GM19240 (cell line): Measurements from ENCODE around the gene MICU1.
A peak's percentile ranks its signal among the peaks of the same experiment; 100 is the strongest.

ENCODE experiments used
- DNase-seq: peaks from one replicate; pipeline ENCODE4 v3.0.0; 2011; ENCODE audit warnings: low spot score; ENCODE audit not compliant: insufficient read length

Gene MICU1

DNA sequence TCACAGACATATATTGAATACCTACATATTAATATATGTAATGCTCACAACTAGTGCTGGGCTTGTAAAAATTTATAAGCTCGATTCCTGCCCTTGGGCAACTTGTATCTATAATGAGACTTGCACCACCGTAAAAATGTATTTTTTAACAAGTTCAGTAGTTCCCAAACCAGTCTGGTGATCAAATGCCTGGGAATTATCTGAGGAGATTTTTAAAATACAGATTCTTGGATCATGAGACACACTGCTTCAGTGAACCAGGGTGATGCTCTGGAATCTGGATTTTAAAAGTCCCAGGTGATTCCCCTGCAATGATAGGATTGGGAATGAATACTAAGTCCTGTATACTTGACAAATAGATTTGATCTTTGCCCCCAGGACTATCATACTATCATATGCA, 4.3 kb upstream of the MICU1 start:
- DNase-seq: no peak

DNA sequence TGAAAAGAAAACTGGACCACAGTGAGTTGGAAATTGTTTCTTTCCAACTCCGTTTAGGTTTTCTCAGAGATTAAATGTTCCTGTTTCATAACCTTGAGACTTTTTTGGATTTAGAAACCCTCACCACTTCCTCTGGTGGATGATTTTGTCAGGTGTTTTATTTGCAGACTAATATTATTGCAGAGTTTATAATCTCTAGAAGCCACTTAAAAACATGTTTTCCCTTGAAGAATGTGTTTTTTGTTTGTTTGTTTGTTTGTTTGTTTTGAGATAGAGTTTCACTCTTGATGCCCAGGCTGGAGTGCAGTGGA, 520 bp upstream of the MICU1 start:
- DNase-seq: no peak

- no peak for DNase-seq
Measured at GRCh38 chr10:72625276-72625607, 637 bp downstream of the MICU1 start.

- DNase-seq: no peak
Measured at GRCh38 chr10:72622271-72622670, 3.6 kb downstream of the MICU1 start.

- no peak for DNase-seq
Measured at GRCh38 chr10:72616716-72617115, 9.2 kb downstream of the MICU1 start.

GRCh38 chr10:72615970-72616369, 9.9 kb downstream of the MICU1 start:
- no peak for DNase-seq

DNA sequence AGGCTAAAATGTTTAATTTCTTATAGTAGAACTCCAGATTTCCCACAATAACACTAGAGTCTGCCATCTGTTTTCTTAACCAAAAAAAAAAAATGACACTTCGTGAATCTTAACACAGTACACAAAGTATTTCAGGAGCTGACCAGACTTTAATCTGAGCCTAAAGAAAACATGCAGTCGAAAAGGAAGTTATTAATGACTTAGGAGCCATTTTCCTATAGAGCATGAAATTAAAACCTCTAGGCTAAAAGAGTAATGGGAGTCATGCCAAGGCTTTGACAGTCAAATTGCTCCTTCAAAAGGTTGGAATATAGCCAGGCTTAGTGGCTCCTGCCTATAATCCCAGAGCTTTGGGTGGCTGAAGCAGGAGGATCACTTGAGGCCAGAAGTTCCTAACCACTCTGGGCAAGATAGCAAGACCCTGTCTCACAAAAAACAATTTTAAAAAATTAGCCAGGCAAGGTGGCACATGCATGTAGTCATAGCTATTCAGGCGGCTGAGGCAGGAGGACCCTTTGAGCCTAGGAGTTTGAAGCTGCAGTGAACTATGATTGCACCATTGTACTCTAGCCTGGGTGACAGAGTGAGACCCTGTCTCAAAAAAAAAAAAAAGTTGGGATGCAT, 13.6 kb downstream of the MICU1 start:
- DNase-seq: no peak

DNA sequence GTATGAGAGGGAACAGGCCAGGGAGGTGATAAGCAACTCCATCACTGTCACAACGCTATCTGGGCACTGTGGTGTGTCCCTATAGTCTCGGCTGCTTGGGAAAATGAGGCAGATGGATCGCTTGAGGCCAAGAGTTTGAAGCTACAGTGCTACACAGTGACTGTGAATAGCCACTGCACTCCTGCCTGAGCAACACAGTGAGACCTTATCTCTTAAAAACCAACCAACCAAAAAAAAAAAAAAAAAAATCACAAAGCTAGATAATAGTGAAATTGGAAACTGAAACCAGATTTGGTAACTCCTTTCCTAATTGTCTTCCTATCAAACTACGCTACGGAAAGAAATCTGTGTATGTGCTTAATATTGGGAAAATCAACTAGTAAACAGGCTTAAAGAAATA, 14.1 kb downstream of the MICU1 start:
- no peak for DNase-seq

DNA sequence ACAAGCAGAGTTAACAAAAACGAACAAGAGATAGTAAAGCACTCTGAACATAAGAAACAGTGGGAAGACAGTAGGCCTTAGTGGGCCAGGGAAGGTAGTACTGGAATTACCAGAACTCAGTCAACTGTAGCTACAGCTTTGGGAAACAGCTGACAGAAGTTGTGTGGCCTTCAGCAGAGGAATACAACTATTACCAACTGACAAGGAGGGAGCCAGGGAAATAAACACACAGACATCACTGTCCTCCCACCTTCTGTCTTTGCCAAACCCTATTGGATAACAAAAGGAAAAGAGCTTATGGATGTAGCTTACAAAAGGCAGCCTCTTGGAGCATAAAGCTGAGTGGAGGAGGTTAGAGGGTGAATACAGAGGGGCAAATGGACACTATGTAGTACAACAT, 15.4 kb downstream of the MICU1 start:
- no peak for DNase-seq

GRCh38 chr10:72605122-72605521, 20.8 kb downstream of the MICU1 start:
- DNase-seq: no peak

DNA sequence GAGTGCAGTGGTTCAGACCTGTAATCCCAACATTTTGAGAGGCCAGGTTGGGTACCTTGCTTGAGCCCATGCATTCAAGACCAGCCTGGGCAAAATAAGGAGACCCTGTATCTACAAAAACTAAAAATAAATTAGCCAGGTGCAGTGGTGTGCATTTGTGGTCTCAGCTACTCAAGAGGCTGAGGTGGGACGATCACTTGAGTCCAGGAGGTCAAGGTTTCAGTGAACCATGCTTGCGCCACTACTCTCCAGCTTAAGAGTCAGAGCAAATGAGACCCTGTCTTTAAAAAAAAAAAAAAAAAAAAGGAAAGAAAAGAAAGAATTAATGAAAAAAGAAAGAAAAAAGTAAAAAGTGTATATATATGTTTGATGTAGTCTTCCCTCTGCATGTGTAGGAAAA, 24.7 kb downstream of the MICU1 start:
- DNase-seq: no peak

- DNase-seq: no peak
Measured at GRCh38 chr10:72598769-72599701, 26.8 kb downstream of the MICU1 start.

- DNase-seq: peak; percentile 7
Measured at GRCh38 chr10:72597897-72598296, 28.0 kb downstream of the MICU1 start.

GRCh38 chr10:72595436-72595835, 30.4 kb downstream of the MICU1 start:
- DNase-seq: no peak

DNA sequence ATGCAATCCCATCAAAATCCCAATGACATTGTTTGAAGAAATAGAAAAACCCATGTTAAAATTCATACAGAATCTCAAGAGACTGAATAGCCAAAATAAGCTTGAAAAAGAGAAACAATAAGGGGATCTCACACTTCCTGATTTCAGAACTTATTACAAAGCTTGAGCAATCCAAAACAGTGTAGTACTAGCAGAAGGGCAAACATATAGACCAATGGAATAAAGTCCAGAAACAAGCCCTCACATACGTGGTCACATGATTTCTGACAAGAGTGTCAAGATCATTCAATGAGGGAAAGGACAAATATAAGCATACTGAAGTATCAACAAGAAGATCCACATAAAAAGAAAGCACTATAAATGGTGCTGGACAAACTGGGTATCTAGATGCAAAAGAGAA, 31.9 kb downstream of the MICU1 start:
- DNase-seq: no peak

- no peak for DNase-seq
Measured at GRCh38 chr10:72588266-72588665, 37.6 kb downstream of the MICU1 start.

GRCh38 chr10:72587568-72587967, 38.3 kb downstream of the MICU1 start:
- DNase-seq: no peak

DNA sequence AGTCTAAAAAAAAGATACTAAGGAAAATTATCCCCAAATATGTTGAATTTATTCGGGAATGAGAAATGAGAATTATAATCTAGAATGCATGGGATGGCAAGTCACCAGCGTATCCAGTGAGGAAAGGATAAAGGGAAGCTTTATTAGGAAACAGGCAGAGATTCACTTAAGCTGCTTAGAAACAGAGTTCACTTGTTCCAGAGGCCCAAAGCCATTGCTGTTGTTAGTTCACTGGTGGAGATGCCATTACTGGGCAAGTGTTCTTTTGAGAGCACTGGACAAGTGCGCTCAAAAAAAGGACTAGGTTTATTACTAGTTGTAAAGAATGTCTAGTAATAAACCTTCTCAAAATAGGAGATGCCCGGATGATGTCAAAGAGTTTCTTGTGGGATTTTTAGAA, 51.2 kb downstream of the MICU1 start:
- no peak for DNase-seq

- no peak for DNase-seq
Measured at GRCh38 chr10:72573079-72573478, 52.8 kb downstream of the MICU1 start.

GRCh38 chr10:72567889-72568640, 57.8 kb downstream of the MICU1 start:
- DNase-seq: no peak

DNA sequence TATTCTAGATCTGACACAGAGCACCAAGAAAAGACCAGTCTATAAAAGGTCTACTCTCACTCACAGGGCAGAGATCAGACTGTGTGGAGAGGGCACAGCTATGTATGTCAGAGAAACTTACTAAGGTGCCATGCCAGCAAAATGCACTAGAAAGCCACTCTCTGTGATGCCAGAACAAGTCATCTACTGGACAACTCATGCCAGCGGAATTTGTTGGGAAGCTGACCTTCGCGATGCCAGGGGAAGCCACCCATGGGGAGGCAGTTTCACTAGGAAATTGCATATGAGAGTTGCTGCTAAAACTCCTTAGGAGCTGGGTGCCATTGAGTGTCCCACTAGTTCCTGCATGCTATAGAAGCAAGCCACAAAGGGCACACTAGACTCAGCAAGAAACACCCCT, 58.5 kb downstream of the MICU1 start:
- no peak for DNase-seq

DNA sequence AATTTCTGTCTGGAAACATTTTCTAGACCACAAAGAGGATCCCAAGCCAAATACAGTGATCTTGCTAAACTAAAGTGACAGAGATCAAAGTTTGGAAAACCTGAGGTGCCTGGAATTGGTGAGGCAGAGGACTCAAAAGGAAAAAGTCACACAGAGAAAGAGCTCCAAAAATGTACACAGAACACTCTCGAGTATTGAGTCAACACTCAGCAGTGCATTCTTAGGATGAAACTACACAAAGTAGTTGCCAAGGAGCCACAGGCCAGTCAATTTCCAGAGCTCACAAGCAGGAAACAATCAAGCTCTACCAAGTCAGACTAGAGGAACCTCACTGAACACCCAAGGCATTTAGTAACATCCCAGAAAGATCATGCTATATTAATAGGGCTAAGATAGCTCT, 61.3 kb downstream of the MICU1 start:
- DNase-seq: peak; percentile 3
